Stimulated activated CD4-positive, alpha-beta T cell treated with anti-CD3 and anti-CD28 coated beads, Interleukin-12 subunit alpha, Interleukin-12 subunit beta, amount 100 ng/mL, for 24 hours (primary cell): ENCODE measurements around the gene CNIH2.
"Not testable (repeated sequence)": the region's sequence is repeated elsewhere in the genome, so short reads cannot be mapped to it uniquely, and the experiment has no call there.

ENCODE experiments used
- DNase-seq, 2 experiments: peaks; one replicate each; pipeline ENCODE4 v3.0.0-alpha.2; 2020; ENCODE audit warnings: low read depth in 2 of 2

The CNIH2 gene

DNA sequence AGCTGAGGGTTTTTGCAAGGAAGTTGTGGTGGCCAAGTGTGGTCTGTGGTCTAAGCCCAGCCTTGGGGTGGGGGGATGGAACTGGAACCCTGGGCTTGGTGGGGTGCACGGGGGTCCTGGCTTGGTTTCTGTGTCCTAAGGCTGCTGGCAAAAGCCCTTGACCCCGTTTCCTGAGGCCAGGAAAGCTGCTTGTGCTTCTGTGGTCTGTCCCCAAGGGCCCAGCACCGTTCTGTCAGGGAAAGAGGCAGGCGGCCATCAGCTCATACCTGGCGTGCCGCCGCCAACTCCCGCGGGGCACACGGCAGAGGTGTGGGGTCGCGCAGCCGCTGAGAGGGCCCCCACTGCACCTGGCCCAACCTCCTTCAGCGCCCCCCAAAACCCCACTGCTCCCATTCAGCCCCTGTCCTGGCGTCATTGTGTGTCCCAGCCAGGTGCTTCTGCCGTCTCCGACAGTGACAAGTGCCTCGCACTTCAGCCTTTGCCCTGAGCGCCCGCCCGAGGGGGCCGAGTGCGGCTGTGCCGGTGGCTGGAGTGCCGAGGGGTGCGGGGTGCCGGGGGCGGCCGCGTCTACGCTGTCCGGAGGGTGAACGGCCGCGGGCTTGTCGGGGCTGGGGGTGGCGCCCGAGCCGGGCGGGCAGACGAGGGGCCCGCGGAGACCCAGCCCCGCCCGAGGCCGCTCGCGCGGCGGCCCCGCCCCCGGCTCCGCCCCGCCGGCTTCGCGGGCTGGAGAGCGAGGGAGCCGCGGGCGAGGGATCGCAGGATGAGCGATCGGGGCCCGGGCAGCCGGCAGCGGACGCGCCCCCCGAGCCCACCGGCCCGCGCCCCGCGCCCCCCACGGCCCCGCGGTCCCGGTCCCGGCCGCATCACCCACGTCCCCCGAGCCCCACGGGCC is at the start of gene CNIH2:
Gene CNIH2 (plus strand): TSS at position 705 of the 892 bp plus-strand sequence. CDS start 282 bp downstream, outside the sequence.
- DNase-seq, result no peak

- DNase-seq, result no peak
These were observed 49.5 kb upstream of the CNIH2 start for GRCh38 chr11:66228521-66228920.

GRCh38 chr11:66230156-66230555 is 47.8 kb upstream of the CNIH2 start:
- no peak for DNase-seq

- no peak for DNase-seq
These were observed 47.0 kb upstream of the CNIH2 start for GRCh38 chr11:66230978-66231377.

DNA sequence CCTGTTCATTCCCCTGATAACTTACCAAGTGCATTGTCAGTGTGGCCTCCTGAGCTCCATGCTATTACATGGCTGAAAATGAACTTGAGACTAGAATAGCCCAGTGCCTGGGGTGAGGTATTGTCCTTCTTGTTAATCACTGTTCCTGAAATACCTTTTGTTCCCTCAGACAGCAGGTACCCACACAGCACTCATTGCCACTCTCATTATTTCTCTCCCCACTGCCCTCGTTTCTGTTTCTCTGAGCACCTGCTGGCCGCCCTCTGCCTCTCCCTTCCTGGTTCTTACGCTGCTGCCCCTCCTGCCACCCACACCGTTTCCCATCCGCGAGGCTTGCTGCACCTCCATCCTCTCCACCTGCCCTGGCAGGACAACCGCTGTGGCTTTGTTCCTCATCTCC is 46.4 kb upstream of the CNIH2 start:
- no peak for DNase-seq

DNA sequence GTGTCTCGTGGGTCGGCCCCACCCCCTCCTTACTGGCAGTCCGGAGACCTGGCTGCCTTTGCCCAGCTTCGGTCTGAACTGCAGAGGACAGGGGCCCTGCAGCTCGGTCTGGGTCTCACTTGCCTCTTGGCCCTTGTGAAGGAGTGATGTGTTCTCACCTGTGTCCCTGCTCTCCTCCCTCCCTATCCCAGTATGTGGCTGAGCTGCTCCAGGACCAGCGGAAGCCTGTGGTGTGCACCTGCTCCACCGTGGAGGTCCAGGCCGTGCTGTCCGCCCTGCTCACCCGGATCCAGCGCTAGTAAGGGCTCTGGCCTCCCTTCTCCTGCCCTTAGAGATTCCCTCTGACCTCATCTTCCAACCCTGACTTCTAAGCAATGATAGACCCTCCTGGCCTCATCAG is 45.2 kb upstream of the CNIH2 start:
- DNase-seq, result no peak

DNA sequence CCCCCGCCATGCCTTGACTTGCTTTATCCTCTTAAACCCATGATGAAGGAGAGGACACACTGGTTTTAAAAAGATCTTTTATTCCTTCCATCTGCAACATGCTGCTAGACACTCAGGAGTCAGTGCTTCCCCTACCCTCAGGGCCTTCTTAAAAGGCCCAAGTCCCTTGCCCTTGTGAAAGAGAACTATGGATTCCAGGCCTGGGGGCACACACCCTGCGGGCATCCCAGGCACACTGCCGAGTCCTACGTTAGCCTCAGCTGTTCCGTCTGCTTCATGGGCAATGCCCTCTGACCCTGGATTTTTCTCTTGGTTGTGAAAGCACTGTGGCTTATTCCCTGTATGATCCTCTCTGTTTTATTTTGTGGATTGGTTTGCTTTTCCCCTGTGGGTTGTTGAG is 44.7 kb upstream of the CNIH2 start:
- no peak for DNase-seq

DNA sequence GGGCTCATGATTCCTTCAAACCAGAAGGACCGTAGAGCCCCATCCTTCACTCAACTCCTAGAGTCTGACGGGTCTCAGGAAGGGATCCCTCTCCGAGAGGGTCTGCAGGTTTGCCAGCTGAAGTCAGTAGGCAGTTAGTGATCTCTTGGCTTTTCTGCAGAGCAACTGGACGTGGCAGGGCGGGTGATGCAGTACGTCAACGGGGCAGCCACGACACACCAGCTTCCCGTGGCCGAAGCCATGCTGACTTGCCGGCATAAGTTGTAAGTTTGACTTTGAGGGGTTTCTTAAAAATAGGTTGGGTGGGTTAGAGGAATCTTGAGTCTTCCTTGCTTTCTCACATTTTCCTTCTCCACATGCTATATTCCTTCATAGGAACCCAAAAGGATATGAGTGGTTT is 42.8 kb upstream of the CNIH2 start:
- no peak for DNase-seq

GRCh38 chr11:66237867-66238266 is 40.1 kb upstream of the CNIH2 start:
- no peak for DNase-seq

GRCh38 chr11:66238786-66239413 is 39.1 kb upstream of the CNIH2 start:
- DNase-seq, result no peak

DNA sequence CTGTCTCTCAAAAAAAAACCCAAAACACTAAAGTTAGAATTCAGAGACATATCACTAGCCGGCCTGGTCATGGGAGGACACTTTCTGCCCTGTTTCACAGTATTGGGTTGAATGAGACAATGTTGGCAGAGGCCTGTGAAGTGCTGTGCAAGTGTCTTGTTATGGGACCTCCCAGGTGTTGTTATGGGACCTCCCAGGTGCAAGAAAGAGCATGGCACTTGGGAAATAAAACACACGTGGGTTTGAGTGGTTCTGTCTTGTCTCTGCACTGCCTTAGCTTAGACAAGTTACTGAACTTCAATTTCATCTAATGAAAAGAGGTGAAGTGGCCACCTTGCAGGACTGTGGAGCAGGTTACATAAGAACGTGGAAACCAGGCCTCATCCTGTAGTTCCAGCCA is 38.5 kb upstream of the CNIH2 start:
- no peak for DNase-seq

GRCh38 chr11:66239998-66240780 is 37.8 kb upstream of the CNIH2 start:
- DNase-seq, result no peak

DNA sequence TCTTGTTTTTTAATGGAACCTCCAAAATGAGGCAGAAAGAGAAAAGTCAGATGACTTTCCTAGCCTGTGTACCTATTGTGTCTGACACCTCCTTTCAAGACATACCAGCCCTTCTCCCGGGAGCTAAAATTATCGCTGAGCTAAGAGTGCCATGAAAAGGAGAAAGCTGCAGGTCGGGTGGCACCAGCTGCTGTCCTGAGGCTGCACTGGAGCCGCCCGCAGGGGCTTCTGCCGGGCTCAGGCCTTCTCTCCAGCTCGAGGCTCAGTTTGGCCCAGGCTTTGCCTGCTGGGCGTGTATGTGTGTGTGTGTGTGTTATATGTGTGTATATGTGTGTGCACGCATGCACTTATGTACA is 37.2 kb upstream of the CNIH2 start:
- DNase-seq, result no peak

DNA sequence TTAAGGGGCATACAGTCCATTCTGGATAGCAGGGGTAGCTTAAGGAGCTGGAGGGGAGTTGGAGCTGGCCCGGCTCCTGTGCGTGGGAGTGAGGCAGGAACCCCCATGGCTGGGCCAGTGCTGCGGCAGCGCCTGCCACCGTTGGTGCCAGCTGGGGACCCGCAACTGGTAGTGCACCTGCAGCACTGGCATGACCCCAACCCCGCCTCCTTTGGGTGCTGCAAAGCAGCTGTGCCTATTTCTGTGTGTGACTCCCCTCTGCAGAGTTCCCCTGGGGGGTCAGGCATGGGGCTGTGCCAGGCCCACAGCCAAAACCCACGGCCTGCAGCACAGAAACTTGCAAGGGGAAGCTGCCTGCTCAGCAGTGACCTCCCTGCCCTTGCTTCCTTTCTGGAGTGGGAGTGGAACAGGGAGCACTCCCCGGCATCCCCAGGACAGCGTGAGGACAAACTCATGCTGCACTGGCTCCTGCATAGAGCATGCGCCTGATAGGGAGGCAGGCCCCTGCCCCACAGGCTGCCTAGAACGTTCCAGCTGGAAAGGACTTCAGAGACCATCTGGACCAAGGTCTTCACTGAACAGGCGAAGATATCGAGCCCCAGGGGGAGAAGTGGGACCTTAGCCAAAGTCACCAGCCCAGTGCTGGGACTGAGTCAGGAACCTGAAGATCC is 35.7 kb upstream of the CNIH2 start:
- no peak for DNase-seq

DNA sequence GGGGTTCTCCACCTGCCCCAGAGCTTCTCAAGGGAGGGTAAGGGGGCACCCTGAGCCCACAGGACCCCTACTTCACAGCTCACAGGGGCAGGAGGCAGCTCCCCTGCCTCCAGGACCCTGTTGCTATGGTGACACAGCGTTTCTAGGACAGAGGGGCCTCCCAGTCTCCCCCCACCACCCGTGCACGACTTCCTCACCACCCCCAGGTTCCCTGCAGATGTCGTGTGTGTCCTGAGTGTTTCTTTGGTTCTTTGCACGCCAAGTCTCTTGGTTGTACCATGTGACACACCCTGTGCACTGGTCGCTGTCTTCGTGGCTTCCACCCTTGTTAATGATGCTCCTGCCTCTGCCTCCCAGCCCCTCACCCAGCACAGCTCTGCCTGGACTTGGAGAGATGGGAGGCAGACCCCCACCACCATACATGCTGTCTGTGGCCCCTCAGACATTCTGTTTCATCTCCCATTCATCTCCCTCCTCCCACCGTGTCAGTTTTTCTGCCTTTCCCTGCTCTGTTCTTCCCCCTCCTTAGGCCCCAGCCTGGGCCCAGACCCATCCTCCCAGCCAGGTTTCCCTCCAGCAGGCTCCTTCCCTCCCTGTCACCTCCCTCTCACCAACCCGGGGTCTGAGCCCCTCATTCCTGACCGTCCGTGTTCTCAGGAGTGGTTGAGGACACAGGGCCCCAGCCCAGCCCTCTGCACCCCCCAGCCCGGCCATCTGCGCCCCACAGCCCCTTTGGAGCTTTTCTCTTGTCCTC is 34.0 kb upstream of the CNIH2 start:
- DNase-seq, result no peak

- no peak for DNase-seq
These were observed 30.7 kb upstream of the CNIH2 start for GRCh38 chr11:66247295-66247694.

GRCh38 chr11:66247801-66248200 is 30.2 kb upstream of the CNIH2 start:
- DNase-seq, result no peak

DNA sequence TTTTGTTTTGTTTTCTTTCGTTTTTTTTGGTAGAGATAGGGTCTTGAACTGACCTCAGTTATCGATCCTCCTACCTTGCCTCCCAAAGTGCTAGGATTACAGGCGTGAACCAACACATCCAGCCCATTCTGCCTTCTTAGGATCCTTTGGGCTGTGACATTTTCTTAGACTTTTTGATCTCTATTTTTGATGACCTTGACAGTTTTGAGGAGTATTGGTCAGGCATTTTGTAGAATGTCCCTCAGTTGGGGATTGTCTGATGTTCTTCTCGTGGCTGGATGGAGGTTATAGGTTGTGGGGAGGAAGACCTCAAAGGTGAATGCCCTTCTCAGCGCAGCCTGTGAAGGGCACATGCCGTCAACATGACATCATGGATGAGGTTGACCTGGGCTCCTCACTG is 29.1 kb upstream of the CNIH2 start:
- DNase-seq, result no peak

DNA sequence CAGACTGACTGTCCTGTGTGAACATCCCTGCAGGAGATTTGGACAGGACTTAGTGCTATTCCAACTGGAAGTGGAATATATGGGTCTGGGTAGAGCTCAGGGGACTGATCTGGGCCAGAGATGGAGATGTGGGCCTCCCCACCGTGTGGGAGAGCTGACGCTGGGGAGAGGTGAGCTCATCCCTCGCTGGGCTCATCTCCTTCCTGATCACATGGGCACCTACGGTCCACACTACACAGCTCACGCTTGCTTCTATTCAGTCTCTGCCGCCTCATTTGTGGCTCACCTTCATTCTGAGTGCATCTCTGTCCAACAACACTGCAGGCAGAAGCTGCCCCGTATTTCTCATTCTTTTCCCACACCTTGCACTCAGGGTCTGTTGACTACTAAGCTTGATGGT is 26.2 kb upstream of the CNIH2 start:
- no peak for DNase-seq

DNA sequence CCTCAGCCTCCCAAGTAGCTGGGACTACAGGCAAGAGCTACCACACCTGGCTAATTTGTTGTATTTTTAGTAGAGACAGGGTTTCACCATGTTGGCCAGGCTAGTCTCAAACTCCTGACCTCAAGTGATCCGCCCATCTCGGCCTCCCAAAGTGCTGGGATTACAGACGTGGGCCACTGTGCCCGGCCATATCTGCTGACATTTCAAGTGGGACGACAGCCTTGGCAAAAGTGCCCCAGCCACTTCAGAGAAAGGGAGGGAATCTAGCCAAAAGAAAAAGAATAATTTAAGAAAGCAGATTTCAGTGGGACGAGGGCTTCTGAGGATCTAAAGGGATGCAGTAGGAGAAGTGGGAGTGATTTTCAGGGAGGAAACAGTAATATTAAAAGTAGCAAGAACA is 24.9 kb upstream of the CNIH2 start:
- not testable (repeated sequence) for DNase-seq

- DNase-seq, result no peak
These were observed 19.5 kb upstream of the CNIH2 start for GRCh38 chr11:66258473-66258893.
